HuH-7.5 (cell line): Measurements from ENCODE around the gene STK24.

Experiments used
- DNase-seq: peaks from one replicate; pipeline ENCODE4 v3.0.0; 2011; ENCODE audit warnings: low spot score

The STK24 gene

DNA sequence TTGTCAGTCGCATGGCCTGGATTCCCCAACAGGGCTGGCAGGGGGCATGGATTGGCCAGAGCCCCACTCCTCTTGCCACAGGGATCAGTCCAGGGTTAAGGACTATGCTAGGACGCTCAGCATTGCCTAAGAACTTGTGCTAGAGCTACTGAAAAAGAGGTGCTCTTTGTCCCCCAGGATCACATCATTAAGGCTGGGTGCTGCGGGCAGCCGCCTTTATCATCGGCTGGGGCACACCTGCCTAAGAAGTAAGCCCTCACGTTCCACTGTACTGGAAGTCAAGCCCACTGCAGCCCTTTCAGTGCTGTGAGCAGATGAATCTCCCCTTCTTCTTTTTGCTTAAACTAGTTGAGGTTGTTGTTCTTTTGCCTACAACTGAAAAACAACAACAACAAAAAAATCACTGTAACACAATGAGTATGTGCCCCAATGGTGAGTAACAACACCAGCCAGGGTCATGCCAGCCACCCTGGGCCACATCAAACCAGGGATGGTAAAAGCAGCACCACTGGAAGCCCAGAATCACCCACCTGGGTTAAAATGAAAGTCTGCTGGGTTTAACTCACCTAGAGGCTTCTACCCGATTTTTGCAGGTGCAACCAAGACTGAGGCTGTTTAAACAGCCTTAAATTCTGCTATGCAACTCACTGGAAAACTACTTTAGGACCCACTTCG lies 20.6 kb downstream of the STK24 start:
- no peak for DNase-seq

DNA sequence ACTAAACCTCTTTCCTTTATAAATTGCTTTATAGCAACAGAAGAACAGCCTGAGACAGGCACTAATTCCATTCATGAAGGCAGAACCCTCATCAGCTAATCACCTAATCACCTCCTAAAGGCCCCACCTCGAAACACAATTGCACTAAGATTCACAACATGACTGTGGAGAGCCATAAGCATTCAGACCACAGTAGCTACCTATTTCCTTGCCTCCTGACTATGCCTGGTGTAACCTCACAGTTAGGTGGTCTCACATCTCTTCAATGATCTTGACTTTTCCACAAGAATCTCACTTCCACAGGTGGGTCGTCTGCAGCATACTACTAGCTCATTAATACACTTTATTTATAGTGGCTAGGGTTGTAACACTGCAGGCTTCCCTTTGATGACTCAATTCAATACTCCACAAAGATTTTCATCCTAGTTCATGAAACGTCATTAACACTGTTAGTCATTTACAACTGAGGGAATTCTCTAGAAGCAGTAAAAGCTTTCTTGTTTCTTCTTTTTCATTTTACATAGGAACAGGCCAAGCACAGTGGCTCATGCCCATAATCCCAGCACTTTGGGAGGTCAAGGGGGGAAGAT lies 27.1 kb downstream of the STK24 start:
- DNase-seq = no peak

DNA sequence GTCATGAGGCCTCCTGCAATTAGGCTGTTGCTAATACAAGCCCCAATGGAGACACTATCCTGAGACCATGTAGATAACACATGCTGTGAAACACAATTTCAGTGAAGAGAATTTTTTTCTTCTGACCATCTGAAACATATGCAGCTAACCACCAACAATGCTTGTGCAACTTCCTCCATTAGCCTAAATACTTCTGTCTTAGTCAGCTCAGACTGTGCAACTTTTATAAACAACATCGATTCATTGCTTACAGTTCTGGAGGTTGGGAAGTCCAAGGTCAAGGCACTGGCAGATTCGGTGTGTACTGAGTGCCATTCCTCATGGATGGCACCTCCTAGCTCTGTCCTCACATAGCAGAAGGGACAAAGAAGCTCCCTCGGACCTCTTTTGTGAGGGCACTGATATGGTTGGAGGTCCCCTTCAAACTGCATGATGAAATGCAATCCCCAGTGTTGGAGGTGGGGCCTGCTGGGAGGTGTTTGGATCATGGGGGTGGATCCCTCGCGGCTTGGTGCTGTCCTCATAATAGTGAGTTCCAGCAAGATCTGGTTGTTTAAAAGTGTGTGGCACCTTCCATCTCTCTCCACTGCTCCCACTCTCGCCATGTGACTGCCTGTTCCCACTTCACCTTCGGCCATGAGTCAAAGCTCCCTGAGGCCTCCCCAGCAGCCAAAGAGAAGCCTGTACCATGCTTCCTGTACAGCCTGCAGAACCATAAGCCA lies 27.7 kb downstream of the STK24 start:
- no peak for DNase-seq

DNA sequence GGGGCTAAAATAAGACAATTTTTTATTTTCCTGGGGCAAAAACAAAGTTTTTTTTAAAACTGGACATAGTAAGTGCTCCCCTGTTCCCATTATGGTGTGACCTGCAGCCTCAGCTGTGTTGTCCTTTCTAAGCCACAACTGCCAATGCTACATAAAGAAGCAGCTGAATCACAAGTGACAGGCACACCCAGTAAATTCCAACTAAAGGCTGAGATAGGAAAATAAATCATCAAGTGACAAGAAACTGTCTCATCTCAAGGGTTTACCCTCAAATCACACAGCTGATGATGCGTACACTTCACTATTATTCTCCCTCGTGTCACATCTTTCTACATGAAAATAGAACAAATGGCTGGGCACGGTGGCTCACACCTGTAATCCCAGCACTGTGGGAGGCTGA lies 28.7 kb downstream of the STK24 start:
- no peak for DNase-seq

DNA sequence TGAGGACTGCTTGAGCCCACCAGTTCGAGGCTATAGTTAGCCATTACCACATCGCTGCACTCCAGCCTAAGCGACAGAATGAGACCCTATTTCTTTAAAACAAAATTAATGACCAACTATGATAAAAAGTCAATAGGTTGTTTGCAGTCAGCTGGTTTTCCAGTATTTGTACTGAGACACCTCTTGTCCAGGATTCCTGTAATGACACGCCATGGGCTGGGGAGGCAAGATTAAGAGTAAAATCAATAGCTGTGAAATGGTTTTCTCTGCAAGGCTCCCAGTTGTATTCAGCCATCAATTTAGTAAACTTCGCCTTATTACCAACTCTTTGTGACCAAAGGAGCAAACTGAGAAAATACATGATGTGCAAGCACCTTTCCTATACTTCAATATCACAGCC lies 29.5 kb downstream of the STK24 start:
- no peak for DNase-seq

DNA sequence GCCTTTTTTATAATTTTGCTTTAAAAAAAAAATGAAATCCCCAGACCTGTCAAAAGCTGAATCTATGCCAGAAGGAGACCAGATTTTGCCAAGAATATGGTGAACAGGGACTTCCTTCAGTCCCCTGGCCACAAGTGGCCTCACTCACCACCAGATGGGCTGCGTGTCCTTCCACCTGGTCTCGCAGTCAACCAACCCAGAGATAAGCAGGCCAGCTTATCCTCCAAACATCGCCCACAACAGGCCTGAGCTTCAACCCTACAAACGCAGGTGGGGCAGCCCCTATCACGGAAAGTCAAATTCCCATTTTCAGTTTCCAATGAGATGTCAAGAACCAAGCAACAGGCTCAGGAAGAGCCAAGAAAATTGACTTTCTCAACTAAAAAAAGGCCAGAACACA lies 30.5 kb downstream of the STK24 start:
- no peak for DNase-seq

DNA sequence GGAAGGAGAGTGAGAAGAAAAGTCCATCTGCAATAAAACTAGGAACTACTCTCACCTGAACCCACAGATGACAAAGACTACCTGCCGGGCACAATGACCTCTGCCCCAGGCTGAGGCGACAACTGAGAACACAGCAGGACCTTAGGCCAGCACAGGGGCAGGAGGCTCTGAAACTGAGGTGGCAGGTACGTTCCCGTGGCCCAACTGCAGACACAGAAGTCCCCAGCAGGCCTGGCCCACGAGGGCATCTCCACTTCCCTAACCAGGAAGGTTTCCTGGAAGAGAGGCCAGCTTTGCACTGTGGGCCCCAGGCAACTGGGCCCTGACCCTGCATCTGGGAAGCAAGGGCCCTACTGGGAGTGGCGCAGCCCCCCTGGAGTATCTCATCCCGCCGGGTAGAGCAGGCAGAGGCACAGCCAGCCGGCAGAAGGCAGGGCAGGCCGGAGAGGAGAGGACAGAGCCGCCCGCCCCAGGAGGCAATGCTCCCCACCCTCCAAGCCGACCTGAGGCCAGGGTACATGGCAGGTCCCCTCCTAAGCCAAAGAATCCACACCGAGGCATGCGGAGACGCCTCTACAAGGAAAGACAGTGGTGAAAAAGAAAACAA lies 32.7 kb downstream of the STK24 start:
- DNase-seq = no peak

DNA sequence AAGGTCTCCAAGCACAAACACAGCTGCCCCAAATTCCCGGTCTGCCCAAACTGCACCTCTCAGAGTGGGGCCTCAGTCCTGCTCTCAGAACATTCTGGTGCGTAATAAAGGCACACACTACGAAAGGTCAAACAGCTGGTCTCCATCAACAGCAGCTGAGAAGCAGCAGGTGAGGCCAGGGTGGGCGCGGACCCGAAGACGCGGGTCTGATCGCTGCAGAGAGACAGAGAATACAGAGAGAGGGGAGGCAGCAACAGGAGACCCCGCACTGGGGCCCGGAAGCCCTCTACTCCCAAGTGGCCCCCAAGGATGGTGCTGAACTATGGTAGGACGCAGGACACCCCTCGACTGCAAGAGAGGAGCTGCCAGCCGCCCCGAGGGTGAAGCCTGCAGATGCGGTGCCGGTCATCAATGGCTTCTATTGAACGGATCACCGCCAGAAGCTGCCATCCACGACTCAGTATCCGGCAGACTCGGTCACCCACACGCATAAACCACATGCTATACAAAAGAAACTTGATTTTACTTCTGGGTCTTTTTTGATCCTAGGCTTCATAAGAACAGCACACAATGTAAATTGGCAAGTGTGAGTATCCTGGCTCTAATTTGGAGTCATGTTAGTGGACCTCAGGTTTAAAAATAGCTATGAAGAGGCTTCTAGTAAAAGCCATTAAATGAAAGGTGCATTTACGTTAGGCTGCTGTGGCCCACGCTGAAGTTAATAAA lies 33.4 kb downstream of the STK24 start:
- DNase-seq = no peak

DNA sequence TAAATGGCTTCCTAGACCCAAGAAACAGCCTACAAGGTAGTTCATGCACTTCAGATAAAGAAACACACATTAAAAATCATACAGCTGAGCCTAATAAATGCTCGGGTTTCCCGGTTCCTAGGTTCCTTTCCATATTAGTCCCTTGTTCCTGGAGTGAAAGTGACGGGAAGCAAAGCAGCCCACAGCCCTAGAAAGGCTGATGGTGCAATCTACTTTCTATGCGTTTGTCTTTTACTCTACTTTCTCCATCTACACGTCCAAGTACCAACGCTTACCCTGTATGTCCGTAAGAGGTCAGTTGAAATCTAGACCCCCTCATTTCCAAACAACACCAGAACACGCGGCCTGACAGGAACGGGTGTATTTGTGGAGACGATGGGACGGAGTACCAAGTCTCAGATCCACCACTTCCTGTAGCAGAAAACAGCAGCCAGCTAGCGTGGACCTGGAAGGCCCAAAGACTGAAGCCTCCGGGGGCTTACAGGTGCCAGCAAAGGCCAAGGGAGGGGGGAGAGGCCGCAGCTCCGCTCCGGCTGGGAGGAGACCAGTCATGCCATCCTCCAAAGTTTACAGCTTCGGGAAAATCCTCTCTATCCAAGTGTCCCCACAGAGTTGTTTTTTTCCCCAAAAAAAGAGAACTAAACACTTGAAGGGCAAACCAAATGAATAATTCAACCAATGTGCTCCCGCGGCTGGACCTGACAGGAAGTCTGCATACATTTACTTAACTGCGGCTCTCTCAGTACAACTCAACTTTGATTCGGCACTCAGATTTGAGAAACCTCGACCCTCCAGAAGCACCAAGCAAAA lies 34.1 kb downstream of the STK24 start:
- DNase-seq = no peak

DNA sequence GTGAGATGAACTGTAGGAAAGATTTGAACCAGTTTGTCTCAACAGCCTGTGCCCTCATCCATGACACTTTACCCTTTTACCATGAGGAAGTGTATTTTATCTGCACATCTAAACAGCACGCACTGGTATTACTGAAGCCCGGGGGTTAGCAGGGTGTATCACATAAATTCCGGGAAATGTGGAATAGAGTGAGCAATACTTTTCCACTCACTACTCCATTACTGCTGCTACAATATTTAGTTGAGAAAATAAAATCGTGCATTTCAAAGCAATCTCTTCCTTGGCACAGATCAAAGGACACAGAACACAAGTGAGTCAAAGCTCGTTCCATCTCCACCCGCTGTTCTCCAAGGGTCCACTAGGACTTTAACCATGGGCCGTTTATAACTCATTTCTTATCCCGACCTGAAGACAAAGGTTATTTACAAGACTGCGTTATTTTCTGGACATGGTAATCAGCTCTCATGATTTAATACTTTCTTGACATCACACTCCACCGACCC lies 35.2 kb downstream of the STK24 start:
- DNase-seq = no peak

DNA sequence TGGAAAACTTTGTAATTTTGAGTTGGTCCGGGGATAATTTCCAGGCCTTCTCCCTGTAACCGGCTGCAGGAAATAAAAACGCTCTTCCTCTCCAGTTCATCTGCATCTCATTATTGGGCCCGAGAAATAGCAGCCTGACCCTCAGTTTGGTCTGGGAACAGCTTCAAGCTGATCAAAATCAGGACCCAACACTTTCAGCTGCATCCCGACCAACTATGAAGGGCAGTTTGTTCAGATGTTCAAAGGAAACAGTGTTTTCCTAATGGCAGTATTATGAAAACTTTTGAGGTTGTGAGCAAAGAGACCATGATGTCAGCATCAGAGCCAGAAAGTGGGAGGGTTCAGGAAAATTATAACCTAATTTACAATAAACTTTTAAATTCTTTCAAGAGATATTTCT lies 35.7 kb downstream of the STK24 start:
- no peak for DNase-seq

DNA sequence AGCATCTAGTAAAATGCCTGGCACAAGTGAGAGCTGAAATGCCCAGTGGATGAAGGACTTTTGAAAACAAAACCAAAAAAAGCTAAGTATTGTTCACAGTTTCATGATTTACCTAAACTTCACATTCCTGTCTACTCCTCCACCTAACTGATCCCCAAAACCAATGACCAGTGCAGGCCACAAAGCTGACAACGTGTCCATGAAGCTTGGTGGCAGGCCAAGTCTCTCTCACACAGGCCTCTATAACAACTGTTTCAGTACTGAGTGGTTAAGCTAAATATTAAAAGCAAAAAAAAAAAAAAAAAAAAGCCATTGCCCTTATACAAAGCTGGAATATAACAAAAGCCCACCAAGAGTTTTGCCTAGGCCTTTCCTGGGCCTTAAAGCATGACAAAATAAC lies 36.4 kb downstream of the STK24 start:
- no peak for DNase-seq

DNA sequence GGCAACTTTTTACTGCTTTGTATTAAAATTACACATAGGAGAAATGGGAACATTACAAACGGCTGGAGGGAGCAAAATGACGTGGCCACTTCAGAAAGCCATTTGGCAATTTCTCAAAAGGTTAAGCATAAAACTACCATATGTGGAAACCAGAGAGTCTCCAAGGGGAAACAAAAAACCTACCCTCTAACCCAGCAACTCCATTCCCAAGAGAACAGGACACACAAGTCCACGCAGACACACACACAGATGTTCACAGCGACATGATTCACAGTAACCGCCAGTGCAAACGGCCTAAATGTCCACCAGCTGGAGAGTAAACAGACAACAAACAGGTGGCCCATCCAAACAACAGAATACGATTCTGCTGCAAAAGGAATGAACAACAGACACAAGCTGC lies 37.2 kb downstream of the STK24 start:
- DNase-seq = no peak

DNA sequence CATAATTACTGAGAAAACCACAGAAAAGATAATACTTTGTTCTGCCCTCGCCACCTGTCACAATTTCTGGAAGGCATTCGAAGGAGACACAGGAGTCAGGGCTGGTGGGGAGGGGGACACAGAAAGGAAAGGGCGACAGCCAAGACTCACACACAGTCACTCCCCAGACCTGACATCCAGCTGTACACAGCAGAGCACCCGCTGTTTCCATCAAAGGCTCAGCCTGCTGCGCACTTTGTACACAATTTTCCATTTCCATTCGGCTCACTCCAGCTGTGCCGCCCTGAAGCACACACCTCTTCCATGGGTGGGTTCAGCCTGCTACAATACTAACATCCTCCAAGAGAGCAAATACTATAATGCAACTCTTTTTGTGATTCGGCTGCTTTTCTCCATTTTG lies 38.0 kb downstream of the STK24 start:
- no peak for DNase-seq

DNA sequence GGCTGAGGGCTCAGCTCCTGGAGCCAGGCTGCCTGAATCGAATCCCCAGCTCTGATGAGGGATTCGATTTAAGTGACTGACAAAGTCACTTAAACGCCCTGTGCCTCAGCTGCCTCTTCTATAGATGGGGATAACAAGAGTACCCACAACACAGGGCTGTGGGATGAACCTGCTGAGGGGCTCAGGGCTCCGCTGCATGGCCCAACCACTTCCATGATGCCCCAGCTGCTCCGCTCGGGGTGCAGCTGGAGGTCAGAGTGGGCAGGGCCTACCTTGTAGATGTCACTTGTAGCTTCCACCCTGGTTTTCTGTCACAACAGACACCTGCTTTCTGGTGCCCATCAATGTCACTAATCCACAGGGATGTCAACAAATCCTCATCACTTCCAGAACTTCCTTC lies 39.2 kb downstream of the STK24 start:
- DNase-seq = no peak

DNA sequence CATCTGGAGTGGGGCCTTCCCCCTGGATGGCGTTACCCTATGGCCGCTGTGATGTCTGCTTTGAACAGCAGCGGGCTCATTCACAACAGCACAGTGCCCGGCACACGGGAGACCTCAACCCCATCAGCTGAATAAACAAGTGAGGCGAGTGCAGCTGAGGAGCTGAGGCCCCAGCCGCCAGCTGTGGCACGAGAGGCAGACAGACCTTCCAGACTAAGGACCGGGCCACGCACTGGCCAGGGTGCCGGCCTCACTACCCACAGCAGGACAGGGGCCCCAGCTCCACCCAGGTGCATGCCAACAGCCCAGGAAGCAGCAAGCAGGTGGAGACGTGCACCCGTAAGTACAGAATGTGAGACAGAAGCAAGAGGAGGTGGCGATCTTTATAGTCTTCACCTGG lies 39.6 kb downstream of the STK24 start:
- DNase-seq = no peak

DNA sequence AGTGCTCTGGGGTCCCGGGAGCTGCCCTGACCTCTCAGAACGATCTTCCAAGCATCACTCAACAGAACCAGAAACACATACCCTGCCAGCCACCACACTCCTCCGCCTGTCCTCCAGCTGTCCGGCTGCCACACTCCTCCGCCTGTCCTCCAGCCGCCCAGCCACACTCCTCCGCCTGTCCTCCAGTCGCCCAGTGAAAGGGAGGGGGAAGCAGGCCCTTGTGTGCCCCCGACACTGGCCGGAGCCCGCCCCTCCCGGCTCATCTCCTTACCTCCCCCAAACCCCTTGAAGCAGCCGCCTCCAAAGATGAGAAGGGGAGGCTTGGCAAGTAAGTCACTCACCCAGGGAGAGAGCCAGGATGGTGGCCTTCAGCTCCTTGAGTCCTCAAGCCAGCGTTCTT lies 40.2 kb downstream of the STK24 start:
- no peak for DNase-seq

DNA sequence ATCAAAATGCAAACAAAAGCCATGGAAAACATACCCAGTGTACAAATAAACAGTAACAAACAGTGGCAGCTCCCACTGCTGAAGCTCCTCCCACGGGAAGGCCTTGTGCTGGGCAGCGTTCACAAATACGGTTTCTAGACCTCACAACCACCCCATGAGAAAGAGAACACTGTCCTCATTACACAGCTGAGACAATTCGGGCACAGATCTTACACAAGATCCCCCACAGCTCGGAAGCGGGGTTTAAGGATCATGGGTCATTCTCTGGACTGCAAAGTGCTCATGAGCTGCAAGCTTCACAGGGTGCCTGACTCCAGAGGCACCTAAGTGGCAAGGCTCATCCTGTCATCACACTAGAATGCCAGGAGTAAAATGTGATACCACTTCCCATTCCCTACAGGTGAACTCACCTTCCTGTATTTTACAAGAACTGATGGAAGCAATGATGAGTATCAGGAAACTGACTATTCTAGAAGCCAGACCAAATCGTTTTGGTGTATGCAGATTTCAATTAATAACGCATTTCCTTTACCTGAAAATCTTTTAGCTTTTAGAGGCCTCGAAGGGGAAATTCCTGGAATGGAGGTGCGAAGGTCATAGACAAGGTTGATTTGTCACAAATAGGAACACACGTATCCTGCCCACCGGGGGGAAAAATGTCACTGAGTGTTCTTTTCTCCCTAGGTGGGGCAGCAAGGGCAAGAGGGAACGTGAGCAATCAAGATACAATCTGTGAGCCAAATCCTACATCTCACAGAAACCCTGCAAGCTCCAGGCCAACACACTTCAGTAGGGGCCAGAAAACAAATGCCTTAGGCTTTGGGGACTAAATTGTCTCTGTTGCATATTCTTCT lies 41.2 kb downstream of the STK24 start:
- no peak for DNase-seq

DNA sequence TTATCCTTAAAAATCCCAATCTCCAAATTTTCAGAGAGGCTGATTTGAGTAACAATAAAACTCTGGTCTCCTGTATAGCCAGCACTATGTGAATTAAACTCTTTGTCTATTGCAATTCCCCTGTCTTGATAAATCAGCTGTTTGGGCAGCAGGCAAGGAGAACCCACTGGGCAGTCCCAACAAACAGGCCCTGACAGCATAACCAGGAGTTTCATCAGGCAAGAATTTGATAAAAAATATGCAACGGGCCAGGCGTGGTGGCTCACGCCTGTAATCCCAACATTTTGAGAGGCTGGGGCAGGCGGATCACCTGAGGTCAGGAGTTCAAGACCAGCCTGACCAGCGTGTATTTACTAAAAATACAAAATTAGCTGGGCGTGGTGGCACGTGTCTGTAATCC lies 42.1 kb downstream of the STK24 start:
- DNase-seq = no peak

DNA sequence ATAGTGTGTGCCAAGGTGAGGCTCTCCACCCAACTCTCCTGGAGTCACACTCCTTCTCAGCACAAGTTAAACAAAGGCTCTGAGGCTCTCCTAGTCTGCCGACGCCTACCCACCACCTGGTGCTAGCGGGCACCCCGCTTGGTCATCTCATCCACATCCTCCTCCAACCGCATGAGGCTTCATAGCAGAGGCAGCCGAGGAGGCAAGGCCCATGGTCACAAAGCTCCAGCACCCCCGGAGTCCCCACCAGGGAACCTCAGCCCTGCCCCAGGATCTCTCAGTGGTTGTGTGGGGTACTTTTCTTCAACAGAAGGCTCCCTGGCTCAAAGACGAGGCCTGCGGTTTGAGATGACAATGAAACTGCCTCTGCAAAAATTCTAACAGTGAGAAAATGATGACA lies 43.0 kb downstream of the STK24 start:
- DNase-seq = no peak

DNA sequence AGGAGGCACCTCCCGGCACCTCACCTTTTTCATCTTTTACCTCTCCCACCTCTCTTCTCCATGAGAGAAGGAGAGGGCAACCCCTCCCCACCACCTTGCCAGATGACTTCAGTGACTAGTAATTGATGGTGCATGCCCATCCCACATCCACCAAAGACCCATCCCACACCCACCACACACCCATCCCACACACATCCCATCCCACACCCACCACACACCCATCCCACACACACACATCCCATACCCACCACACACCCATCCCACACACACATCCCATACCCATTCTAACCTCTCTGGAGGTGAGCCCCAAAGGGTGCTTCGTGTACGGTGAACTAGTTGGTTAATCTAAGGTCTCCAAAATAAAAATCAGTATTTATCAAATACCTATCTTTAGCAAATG lies 44.7 kb downstream of the STK24 start:
- DNase-seq = no peak
